OCI-LY7 (cell line): ENCODE results near the gene LHX8. TPM values are rescaled to one million over a fixed set of nuclear protein-coding genes. Genes with fewer than 3 reads are reported as not detected.

Source experiments
- BruUV-seq: library from RNA; stranded (reverse); fragments of 400-500 nt; replicated peaks from 2 replicates; lab custom pipeline; 2021; lab: Mats Ljungman, UMichigan
- CTCF ChIA-PET: fragments of 300-600 bp; sonication (Branson Sonifier 250); formaldehyde crosslinking; loops from one replicate; lab custom pipeline; 2022; ENCODE audit warnings: antibody characterized with exemption; ENCODE audit not compliant: unreplicated experiment; lab: Charles Lee
- POLR2A ChIA-PET: fragments of 300-600 bp; sonication (Branson Sonifier 250); formaldehyde crosslinking; loops from one replicate; lab custom pipeline; 2022; ENCODE audit warnings: antibody characterized with exemption; lab: Charles Lee
- DNase-seq: peaks from one replicate; pipeline ENCODE4 v3.0.0-alpha.2; 2015; ENCODE audit warnings: low spot score
- H2AFZ ChIP-seq: fragments of 200-600 bp; sonication (generic), shearing (Covaris generic); 2 replicates; pipeline ENCODE4 v1.6.1; 2014; ENCODE audit warnings: mild to moderate bottlenecking, antibody characterized with exemption, low read length, moderate library complexity
- H3K27ac ChIP-seq: fragments of 200-600 bp; sonication (generic); 2 replicates; pipeline ENCODE4 v1.5.1; 2014; ENCODE audit warnings: mixed run types, low read depth, mild to moderate bottlenecking, moderate library complexity, low read length, inconsistent platforms; ENCODE audit not compliant: poor library complexity, severe bottlenecking
- H3K36me3 ChIP-seq: fragments of 200-600 bp; sonication (generic); 2 replicates; pipeline ENCODE4 v1.6.1; 2014; ENCODE audit warnings: mild to moderate bottlenecking, antibody characterized with exemption, low read length, moderate library complexity, mixed read lengths; ENCODE audit not compliant: insufficient read depth
- H3K4me1 ChIP-seq: fragments of 200-600 bp; sonication (generic); 2 replicates; pipeline ENCODE4 v1.5.1; 2014; ENCODE audit warnings: mild to moderate bottlenecking, low read length; ENCODE audit not compliant: insufficient read depth, poor library complexity, severe bottlenecking
- H3K4me2 ChIP-seq: fragments of 200-600 bp; sonication (generic); 2 replicates; pipeline ENCODE4 v1.6.1; 2014; ENCODE audit warnings: mild to moderate bottlenecking, low read length
- H3K4me3 ChIP-seq: fragments of 200-600 bp; sonication (generic); 2 replicates; pipeline ENCODE4 v1.5.1; 2014; ENCODE audit warnings: mild to moderate bottlenecking, low read depth, low read length; ENCODE audit not compliant: poor library complexity, severe bottlenecking
- H3K79me2 ChIP-seq: fragments of 200-600 bp; sonication (generic); 2 replicates; pipeline ENCODE4 v1.6.1; 2016; ENCODE audit warnings: low read depth, mild to moderate bottlenecking, low read length, moderate library complexity, mixed read lengths; ENCODE audit not compliant: insufficient read depth
- H3K9me2 ChIP-seq: fragments of 200-600 bp; sonication (generic); 2 replicates; pipeline ENCODE4 v1.6.1; 2016; ENCODE audit warnings: mild to moderate bottlenecking, low read length, mixed read lengths; ENCODE audit not compliant: insufficient read depth
- H3K9me3 ChIP-seq: fragments of 200-600 bp; sonication (generic); 2 replicates; pipeline ENCODE4 v1.6.1; 2014; ENCODE audit warnings: mild to moderate bottlenecking, mixed run types, low read length, mixed read lengths
- H4K20me1 ChIP-seq: fragments of 200-600 bp; sonication (generic); 2 replicates; pipeline ENCODE4 v1.6.1; 2014; ENCODE audit warnings: mild to moderate bottlenecking, antibody characterized with exemption, low read length, moderate library complexity, mixed read lengths; ENCODE audit not compliant: insufficient read depth
- EZH2phosphoT487 ChIP-seq: fragments of 200-600 bp; sonication (generic); IDR thresholded peaks from 2 replicates; pipeline ENCODE4 v1.6.1; 2018; ENCODE audit warnings: low read depth, borderline replicate concordance, mild to moderate bottlenecking, mixed run types, antibody characterized with exemption, low read length, moderate library complexity, mixed read lengths
- intact Hi-C: fragments of 100-400 bp; cut with micrococcal nuclease; formaldehyde crosslinking; loops from one replicate; pipeline ENCODE4 v1.10.0; 2022; ENCODE audit not compliant: unreplicated experiment
- total RNA-seq, 2 experiments: library from RNA; depleted of rRNA in 1 of 2; stranded (reverse); fragments of >200 nt in 1 of 2; shearing (Covaris generic) in 1 of 2; gene quantifications; 2 replicates each; pipeline ENCODE4 v1.2.3, GENCODE V29; 2014 to 2022
- TF ChIP-seq, protein P1 (sequence below): fragments of 200-600 bp; sonication (generic); conservative IDR thresholded peaks from 2 replicates; pipeline ENCODE4 v1.5.1; 2014; ENCODE audit warnings: mild to moderate bottlenecking, antibody characterized with exemption, low read length, moderate library complexity, mixed read lengths

LHX8 gene
- total RNA-seq, 2 experiments from 2014 or later, result not detected

DNA sequence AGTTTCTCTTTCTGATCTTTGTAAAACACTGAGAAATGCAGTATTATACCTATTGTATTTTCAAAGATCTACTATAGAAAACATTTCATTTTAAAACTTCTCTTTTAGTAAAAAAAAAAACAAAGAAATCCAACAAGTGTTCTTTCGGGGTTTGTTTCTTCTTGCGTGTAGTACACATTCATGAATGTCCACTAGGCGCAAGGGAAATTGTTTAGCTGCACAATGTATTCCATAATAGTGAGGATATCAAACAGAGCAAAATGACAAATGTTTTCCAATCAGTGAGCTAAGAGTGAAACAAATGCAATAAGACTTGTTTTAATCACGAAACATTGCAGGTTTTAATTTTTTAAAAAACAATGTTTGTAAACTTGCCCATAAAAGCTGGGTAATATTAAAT lies 68.6 kb downstream of the LHX8 start:
- Histone ChIP-seq H3K9me2 (no peaks in the 10 kb centered on the region), H2AFZ (no peak overlapping the region)
- intact Hi-C loops, result loop anchor here (1.0 kb wide), 1 partner anchor 430 kb away; no protein-coding TSS in a partner anchor

DNA sequence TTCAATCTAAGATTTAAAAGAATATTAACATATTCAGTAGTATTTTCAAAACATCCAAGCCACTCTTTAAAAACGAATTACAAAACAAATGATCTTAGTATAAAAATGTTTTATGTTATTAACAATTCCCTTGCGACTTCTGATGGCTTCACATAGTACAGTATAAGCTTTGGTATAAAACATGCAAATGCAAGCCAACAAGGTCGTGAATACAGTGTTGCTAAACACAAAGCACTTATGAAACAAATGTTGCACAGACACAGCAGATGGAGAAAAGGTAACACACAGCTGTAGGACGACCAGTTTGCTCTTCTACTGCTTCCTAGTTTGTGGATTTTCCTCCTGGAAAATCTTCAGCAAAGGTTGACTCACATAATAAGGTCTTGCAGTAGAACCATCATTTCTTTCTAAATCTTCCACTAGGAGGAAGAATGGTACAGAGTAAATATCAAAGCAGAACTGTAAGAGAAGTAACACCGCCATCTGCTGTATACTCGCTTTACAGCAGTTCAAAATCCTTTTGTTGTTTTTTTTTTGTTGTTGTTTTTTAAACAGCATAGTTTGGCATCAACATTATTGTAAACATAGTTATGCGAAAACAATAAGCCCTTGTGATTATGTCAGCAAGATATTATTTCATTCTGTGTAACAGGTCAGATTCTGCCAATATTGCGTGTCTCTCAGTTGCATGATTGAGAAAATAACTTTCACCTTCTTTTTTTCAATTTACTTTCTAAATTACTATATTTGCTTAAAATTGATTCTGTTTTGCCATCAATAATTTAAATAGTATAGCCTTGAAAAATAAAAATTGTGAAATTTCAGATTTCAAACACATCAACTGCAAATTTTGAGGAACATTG lies 69.5 kb downstream of the LHX8 start:
- ChIA-PET POLR2A (interaction anchor here (0.6 to 0.7 kb wide), 3 partner anchors 15 to 445 kb away, joined by 3 to 4 read pairs (median 4); no protein-coding TSS in a partner anchor), CTCF (no interaction called here)
- no peak for TF ChIP-seq EZH2phosphoT487
- TF ChIP-seq, protein P1, sequence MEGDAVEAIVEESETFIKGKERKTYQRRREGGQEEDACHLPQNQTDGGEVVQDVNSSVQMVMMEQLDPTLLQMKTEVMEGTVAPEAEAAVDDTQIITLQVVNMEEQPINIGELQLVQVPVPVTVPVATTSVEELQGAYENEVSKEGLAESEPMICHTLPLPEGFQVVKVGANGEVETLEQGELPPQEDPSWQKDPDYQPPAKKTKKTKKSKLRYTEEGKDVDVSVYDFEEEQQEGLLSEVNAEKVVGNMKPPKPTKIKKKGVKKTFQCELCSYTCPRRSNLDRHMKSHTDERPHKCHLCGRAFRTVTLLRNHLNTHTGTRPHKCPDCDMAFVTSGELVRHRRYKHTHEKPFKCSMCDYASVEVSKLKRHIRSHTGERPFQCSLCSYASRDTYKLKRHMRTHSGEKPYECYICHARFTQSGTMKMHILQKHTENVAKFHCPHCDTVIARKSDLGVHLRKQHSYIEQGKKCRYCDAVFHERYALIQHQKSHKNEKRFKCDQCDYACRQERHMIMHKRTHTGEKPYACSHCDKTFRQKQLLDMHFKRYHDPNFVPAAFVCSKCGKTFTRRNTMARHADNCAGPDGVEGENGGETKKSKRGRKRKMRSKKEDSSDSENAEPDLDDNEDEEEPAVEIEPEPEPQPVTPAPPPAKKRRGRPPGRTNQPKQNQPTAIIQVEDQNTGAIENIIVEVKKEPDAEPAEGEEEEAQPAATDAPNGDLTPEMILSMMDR, result peak; percentile 88
- Histone ChIP-seq H3K79me2 (no peaks in the 10 kb centered on the region), H3K4me2 (no peak overlapping the region), H2AFZ (no peak overlapping the region), H3K36me3 (no peaks in the 10 kb centered on the region), H3K9me3 (no peaks in the 10 kb centered on the region), H4K20me1 (no peaks in the 10 kb centered on the region), H3K4me3 (no peak overlapping the region), H3K9me2 (no peaks in the 10 kb centered on the region), H3K4me1 (no peaks in the 10 kb centered on the region), H3K27ac (no peak overlapping the region)
- no TSS peak for BruUV-seq
- intact Hi-C loops, result loop anchor here (1.0 kb wide), 1 partner anchor 431 kb away; no protein-coding TSS in a partner anchor
- peak; percentile 37 for DNase-seq

More for the DNA sequence above, 68.6 kb downstream of the LHX8 start:
- Histone ChIP-seq H3K9me3 (no peaks in the 10 kb centered on the region), H3K4me3 (no peak overlapping the region), H3K79me2 (no peaks in the 10 kb centered on the region), H3K27ac (no peak overlapping the region), H3K4me2 (no peak overlapping the region), H3K4me1 (no peaks in the 10 kb centered on the region), H4K20me1 (no peaks in the 10 kb centered on the region), H3K36me3 (no peaks in the 10 kb centered on the region)
- POLR2A ChIA-PET, result interaction anchor here (0.7 kb wide), 1 partner anchor 352 kb away, joined by 3 read pairs; no protein-coding TSS in a partner anchor
- no peak for TF ChIP-seq EZH2phosphoT487
- TF ChIP-seq, protein P1, result no peak
- no TSS peak for BruUV-seq
- CTCF ChIA-PET, result no interaction called here
- no peak for DNase-seq

DNA sequence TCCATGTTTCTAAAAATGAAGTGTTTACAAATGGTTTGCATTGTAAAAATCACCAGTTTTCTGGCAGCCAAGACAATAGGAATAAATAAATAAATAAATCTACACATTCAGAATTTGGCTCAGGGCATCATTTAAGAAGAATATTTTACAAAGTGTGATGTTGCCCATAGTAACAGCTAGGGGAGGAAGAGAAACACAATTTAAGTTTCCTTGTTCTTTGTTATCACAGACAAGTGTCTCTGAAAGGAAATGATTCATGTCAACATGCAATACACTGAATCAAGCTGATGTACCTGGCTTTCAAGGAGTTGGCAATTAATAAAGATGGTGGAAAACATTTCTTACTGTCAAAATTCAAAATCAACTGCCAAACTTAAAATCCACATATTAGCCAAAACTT lies 74.7 kb downstream of the LHX8 start:
- no peaks in the 10 kb centered on the region for H3K36me3 ChIP-seq
- H3K27ac ChIP-seq, result no peak overlapping the region
- no peak overlapping the region for H3K4me3 ChIP-seq
- no TSS peak for BruUV-seq
- CTCF ChIA-PET, result no interaction called here
- H3K4me2 ChIP-seq, result no peak overlapping the region
- intact Hi-C loops, result no loop called here
- no peak overlapping the region for H2AFZ ChIP-seq
- H3K79me2 ChIP-seq, result no peaks in the 10 kb centered on the region
- no peaks in the 10 kb centered on the region for H3K9me2 ChIP-seq
- TF ChIP-seq EZH2phosphoT487, result no peak
- TF ChIP-seq, protein P1, result no peak
- no peaks in the 10 kb centered on the region for H3K9me3 ChIP-seq
- H4K20me1 ChIP-seq, result no peaks in the 10 kb centered on the region
- DNase-seq, result no peak
- H3K4me1 ChIP-seq, result no peaks in the 10 kb centered on the region
- POLR2A ChIA-PET, result no interaction called here
